Measurements from ENCODE around the gene PDXP. TPM values are rescaled to one million over a fixed set of nuclear protein-coding genes. Genes with fewer than 3 reads are reported as not detected.

Gene PDXP
- polyA plus RNA-seq, 1 experiment, result 24.0 TPM

DNA sequence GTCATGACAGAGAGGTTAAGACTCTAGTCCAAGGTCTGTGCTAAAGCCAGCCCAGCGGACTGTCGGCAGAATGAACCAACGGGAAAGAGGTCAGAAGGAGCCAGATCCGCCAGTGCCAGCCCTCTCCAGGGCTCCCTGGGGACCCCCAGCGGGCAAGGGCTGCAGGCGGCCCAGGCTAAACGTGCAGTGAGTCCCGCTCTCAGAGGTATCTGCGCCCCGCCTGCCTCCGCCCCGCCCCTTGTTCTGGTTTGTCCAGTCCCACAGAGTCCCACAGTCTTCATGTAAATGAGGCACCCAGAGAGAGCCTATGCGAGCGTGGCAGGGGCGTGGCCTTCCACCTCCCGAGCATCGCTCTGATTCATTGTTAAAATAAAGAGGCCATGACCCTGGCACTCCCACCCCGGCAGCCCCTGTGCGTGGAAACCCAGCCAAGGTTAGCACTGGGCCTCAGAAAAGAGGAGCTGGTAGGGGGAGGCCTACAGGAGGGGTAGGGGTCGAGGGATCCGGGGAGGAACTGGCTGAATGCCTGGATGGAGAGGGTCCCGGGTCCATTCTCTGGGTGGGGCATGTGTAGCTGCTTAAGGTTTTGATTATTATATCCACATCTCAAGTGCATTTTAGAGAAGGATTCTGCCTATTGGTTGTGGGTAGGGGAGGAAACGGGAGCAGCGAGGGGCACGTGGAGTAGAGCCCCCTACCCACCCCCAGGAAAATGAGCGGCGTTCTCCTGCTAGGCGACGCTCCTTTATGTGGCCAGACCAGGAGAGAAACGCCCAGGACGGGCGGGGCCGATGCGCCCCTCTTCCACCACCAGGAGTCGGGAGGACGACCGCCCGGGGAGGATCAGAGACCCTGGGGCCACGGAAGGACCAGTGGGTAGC, 38.4 kb downstream of the PDXP start, which contains the start of gene TRIOBP:
TRIOBP (plus strand) TSS at position 392 of the 881 bp plus-strand sequence. CDS start 4,318 bp downstream, outside the sequence.
- Histone ChIP-seq H3K4me3 (ENCODE audit: low read depth, low read length) (peak within 1 kb of the TSS; percentile 13; the same call in 1 of the 2 replicates), H3K27me3 (ENCODE audit: control insufficient read depth, insufficient read depth, low read length) (no peaks in the 10 kb centered on the region), H3K36me3 (ENCODE audit: control insufficient read depth, insufficient read depth, low read length) (peaks cover 9% of the 10 kb centered on the region)
- TF ChIP-seq, protein P1, sequence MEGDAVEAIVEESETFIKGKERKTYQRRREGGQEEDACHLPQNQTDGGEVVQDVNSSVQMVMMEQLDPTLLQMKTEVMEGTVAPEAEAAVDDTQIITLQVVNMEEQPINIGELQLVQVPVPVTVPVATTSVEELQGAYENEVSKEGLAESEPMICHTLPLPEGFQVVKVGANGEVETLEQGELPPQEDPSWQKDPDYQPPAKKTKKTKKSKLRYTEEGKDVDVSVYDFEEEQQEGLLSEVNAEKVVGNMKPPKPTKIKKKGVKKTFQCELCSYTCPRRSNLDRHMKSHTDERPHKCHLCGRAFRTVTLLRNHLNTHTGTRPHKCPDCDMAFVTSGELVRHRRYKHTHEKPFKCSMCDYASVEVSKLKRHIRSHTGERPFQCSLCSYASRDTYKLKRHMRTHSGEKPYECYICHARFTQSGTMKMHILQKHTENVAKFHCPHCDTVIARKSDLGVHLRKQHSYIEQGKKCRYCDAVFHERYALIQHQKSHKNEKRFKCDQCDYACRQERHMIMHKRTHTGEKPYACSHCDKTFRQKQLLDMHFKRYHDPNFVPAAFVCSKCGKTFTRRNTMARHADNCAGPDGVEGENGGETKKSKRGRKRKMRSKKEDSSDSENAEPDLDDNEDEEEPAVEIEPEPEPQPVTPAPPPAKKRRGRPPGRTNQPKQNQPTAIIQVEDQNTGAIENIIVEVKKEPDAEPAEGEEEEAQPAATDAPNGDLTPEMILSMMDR (IDR thresholded peaks at IDR 0.05; ENCODE audit: insufficient read depth, low read depth, low read length), result peak; percentile 73
- DNase-seq (ENCODE audit: low read depth), result peak; percentile 71
- CTCF ChIA-PET, result interaction anchor here (0.7 to 3.1 kb wide), 7 partner anchors 9 to 95 kb away, joined by 3 to 13 read pairs (median 5); partner anchors contain the start of gene NOL12
- POLR2A ChIA-PET, result interaction anchor here (1.0 kb wide), 1 partner anchor 39 kb away, joined by 4 read pairs; the partner anchor contains the start of gene PDXP

DNA sequence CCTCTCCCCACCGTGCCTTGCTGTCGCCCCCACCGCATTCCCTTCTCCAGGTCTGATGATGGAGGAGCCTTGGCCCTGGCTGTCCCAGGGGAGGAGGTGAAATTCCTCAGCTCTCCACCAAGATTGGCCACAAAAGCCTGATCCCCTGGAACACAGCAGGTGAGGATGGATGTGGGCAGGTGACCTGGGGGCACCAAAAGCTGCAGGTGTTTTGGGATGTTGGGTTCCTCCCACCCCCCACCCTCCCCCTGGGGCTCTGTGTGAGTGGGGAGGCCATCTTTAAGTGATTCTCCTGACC, 39.0 kb downstream of the PDXP start:
- DNase-seq (ENCODE audit: low read depth), result no peak
- ChIA-PET CTCF (interaction anchor here (1.0 to 3.1 kb wide), 4 partner anchors 10 to 16 kb away, joined by 3 to 13 read pairs (median 4); partner anchors contain the start of gene NOL12), POLR2A (no interaction called here)
- H3K4me3 ChIP-seq (ENCODE audit: low read depth, low read length), result no peak overlapping the region
- TF ChIP-seq, protein P1 (IDR thresholded peaks at IDR 0.05; ENCODE audit: insufficient read depth, low read depth, low read length), result no peak
- H3K27me3 ChIP-seq (ENCODE audit: control insufficient read depth, insufficient read depth, low read length), result no peaks in the 10 kb centered on the region
- peaks cover 7% of the 10 kb centered on the region for H3K36me3 ChIP-seq (ENCODE audit: control insufficient read depth, insufficient read depth, low read length)

DNA sequence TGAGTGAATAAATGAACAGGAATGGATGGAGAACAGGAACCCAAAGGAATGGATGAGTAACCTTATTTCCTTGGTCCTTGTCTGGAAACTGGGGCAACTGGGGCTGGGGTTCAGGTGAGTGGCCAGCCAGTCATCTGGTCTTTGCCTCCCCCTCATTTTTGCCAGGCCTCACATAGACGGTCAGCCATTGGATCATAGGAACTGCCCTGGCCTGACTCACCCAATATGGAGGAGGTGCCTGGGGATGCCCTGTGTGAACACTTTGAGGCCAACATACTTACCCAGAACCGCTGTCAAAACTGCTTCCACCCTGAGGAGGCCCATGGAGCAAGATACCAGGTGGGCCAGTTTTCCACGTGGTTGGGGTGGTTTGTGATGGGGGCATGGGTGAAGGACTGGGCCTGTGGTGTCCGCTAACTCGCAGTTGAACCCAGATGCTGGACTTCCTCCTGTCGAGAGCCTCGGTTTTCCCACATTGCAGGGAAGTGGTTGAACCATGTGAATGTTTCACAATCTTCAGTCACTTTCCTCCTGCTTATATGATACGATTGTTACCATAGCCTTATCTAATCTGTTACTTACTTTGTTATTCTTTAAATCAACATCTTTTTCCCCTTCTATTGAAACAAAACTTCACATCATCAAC, 42.7 kb downstream of the PDXP start:
- Histone ChIP-seq H3K36me3 (ENCODE audit: control insufficient read depth, insufficient read depth, low read length) (no peaks in the 10 kb centered on the region), H3K4me3 (ENCODE audit: low read depth, low read length) (no peak overlapping the region), H3K27me3 (ENCODE audit: control insufficient read depth, insufficient read depth, low read length) (no peaks in the 10 kb centered on the region)
- ChIA-PET POLR2A (no interaction called here), CTCF (no interaction called here)
- no peak for DNase-seq (ENCODE audit: low read depth)
- TF ChIP-seq, protein P1 (IDR thresholded peaks at IDR 0.05; ENCODE audit: insufficient read depth, low read depth, low read length), result no peak

DNA sequence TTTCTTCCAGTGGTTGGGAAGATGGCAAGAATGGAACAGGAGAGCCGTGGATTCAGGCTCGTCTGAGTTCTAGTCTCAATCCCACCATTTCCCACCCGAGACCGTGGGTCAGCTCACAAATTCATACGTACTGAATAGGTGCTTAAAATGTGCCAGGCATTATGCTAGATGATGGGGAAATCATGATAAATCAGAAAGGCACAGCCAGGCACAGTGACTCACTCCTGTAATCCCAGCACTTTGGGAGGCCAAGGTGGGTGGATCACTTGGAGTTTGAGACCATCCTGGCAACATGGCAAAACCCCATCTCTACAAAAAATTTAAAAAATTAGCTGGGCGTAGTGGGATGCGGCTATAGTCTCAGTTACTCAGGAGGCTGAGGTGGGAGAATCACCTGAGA, 45.4 kb downstream of the PDXP start:
- Histone ChIP-seq H3K27me3 (ENCODE audit: control insufficient read depth, insufficient read depth, low read length) (no peaks in the 10 kb centered on the region), H3K36me3 (ENCODE audit: control insufficient read depth, insufficient read depth, low read length) (no peaks in the 10 kb centered on the region), H3K4me3 (ENCODE audit: low read depth, low read length) (no peak overlapping the region)
- CTCF ChIA-PET, result no interaction called here
- POLR2A ChIA-PET, result no interaction called here
- DNase-seq (ENCODE audit: low read depth), result no peak
- TF ChIP-seq, protein P1 (IDR thresholded peaks at IDR 0.05; ENCODE audit: insufficient read depth, low read depth, low read length), result no peak

DNA sequence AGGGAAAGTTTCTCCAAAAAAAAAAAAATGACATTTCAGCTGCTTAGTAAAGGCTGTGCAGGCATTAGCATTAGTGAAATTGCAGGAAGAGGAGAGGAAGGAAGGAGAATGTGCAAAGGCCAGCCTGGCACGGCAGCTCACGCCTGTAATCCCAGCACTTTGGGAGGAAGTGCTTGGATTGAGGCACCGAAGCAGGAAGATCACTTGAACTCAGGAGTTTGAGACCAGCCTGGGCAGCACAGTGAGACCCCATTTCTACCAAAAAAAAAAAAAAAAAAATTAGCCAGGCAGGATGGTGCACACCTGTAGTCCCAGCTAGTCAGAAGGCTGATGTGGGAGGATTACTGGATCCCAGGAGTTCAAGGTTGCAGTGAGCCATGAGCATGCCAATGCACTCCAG, 46.1 kb downstream of the PDXP start:
- POLR2A ChIA-PET, result no interaction called here
- CTCF ChIA-PET, result no interaction called here
- Histone ChIP-seq H3K4me3 (ENCODE audit: low read depth, low read length) (no peak overlapping the region), H3K36me3 (ENCODE audit: control insufficient read depth, insufficient read depth, low read length) (no peaks in the 10 kb centered on the region), H3K27me3 (ENCODE audit: control insufficient read depth, insufficient read depth, low read length) (no peaks in the 10 kb centered on the region)
- DNase-seq (ENCODE audit: low read depth), result no peak
- TF ChIP-seq, protein P1 (IDR thresholded peaks at IDR 0.05; ENCODE audit: insufficient read depth, low read depth, low read length), result no peak

Measured in BJ (cell line).